ENCODE results near the gene RMRP.

The RMRP gene

GRCh38 chr9:35691334-35691650 is 33.5 kb upstream of the RMRP start:
- H3K4me3 ChIP-seq (ENCODE audit: low read length), result peak overlapping the region; percentile 58
- DNase-seq (ENCODE audit: low read depth), result no peak
- TF ChIP-seq, protein P1, sequence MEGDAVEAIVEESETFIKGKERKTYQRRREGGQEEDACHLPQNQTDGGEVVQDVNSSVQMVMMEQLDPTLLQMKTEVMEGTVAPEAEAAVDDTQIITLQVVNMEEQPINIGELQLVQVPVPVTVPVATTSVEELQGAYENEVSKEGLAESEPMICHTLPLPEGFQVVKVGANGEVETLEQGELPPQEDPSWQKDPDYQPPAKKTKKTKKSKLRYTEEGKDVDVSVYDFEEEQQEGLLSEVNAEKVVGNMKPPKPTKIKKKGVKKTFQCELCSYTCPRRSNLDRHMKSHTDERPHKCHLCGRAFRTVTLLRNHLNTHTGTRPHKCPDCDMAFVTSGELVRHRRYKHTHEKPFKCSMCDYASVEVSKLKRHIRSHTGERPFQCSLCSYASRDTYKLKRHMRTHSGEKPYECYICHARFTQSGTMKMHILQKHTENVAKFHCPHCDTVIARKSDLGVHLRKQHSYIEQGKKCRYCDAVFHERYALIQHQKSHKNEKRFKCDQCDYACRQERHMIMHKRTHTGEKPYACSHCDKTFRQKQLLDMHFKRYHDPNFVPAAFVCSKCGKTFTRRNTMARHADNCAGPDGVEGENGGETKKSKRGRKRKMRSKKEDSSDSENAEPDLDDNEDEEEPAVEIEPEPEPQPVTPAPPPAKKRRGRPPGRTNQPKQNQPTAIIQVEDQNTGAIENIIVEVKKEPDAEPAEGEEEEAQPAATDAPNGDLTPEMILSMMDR (IDR thresholded peaks at IDR 0.05; ENCODE audit: insufficient read depth, low read depth, low read length, missing control alignments), result no peak

- TF ChIP-seq, protein P1 (IDR thresholded peaks at IDR 0.05; ENCODE audit: insufficient read depth, low read depth, low read length, missing control alignments), result no peak
- H3K4me3 ChIP-seq (ENCODE audit: low read length), result peak overlapping the region; percentile 58
- no peak for DNase-seq (ENCODE audit: low read depth)
These were observed 33.0 kb upstream of the RMRP start for GRCh38 chr9:35690614-35691333.

- no peak for DNase-seq (ENCODE audit: low read depth)
- TF ChIP-seq, protein P1 (IDR thresholded peaks at IDR 0.05; ENCODE audit: insufficient read depth, low read depth, low read length, missing control alignments), result no peak
- H3K4me3 ChIP-seq (ENCODE audit: low read length), result peak overlapping the region; percentile 58
These were observed 32.4 kb upstream of the RMRP start for GRCh38 chr9:35690294-35690613.

DNA sequence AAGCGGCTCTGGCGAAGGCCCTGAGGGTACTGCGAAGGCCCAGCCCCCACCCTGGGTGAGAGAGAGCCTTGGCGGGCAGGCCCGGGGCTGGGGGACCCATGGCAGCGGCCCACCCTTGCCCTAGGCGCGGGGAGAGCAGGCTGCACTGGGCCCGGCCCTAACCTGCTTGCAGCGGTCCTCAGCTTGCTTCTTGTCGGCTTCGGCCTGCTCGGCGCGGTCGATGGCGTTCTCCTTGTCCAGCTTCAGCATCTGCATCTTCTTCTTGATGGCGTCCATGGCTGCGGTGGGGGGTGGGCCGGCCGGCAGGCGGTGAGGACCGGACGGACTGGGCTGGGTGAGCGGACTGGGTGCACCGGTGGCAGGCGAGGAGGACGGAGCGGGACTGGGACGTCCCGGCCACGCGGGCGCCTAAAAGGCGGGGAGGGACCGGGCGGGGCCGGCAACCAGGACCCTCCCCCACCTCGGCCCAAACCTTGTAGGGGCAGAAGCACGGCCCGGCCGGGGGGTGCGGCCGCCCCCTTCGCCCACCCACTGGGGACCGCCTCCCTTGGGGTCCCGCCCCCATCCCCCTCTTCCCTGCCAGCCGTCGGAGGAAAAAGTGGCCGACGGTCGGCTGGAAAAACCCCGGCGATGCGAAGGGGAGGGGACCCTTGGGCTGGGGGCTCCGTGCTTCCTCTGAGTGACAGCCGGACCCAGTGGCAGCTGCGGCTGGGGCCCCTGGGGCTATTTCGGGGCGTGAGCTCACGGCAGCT is 31.9 kb upstream of the RMRP start, which contains the start of gene TPM2:
Gene TPM2, minus strand, starts transcription at position 384 of the 752 bp plus-strand sequence. Its CDS starts 108 bp downstream, at position 276.
- TF ChIP-seq, protein P1 (IDR thresholded peaks at IDR 0.05; ENCODE audit: insufficient read depth, low read depth, low read length, missing control alignments), result no peak
- H3K4me3 ChIP-seq (ENCODE audit: low read length), result peak within 1 kb of the TSS; percentile 58
- DNase-seq (ENCODE audit: low read depth), result peak; percentile 40

GRCh38 chr9:35688558-35689541 is 31.0 kb upstream of the RMRP start:
- DNase-seq (ENCODE audit: low read depth), result peak; percentile 82
- H3K4me3 ChIP-seq (ENCODE audit: low read length), result peak overlapping the region; percentile 58
- TF ChIP-seq, protein P1 (IDR thresholded peaks at IDR 0.05; ENCODE audit: insufficient read depth, low read depth, low read length, missing control alignments), result no peak

GRCh38 chr9:35687972-35688557 is 30.2 kb upstream of the RMRP start:
- TF ChIP-seq, protein P1 (IDR thresholded peaks at IDR 0.05; ENCODE audit: insufficient read depth, low read depth, low read length, missing control alignments), result no peak
- no peak for DNase-seq (ENCODE audit: low read depth)
- H3K4me3 ChIP-seq (ENCODE audit: low read length), result peak overlapping the region; percentile 6
